Measurements from ENCODE around the gene DOCK1.

The DOCK1 gene

GRCh38 chr10:126928274-126928673 is 23.0 kb downstream of the DOCK1 start:
- no peak for DNase-seq (ENCODE audit: low spot score)
- no peak for TF ChIP-seq CTCF (IDR thresholded peaks at IDR 0.05; ENCODE audit: extremely low read depth, missing control alignments)

- no peak for TF ChIP-seq CTCF (IDR thresholded peaks at IDR 0.05; ENCODE audit: extremely low read depth, missing control alignments)
- no peak for DNase-seq (ENCODE audit: low spot score)
Measured at GRCh38 chr10:126929391-126929790, 24.2 kb downstream of the DOCK1 start.

- no peak for TF ChIP-seq CTCF (IDR thresholded peaks at IDR 0.05; ENCODE audit: extremely low read depth, missing control alignments)
- no peak for DNase-seq (ENCODE audit: low spot score)
Measured at GRCh38 chr10:126930131-126930882, 25.1 kb downstream of the DOCK1 start.

GRCh38 chr10:126930883-126931503 is 25.8 kb downstream of the DOCK1 start:
- no peak for TF ChIP-seq CTCF (IDR thresholded peaks at IDR 0.05; ENCODE audit: extremely low read depth, missing control alignments)
- DNase-seq (ENCODE audit: low spot score) = no peak

- TF ChIP-seq CTCF (IDR thresholded peaks at IDR 0.05; ENCODE audit: extremely low read depth, missing control alignments) = no peak
- DNase-seq (ENCODE audit: low spot score) = no peak
Measured at GRCh38 chr10:126931544-126931943, 26.3 kb downstream of the DOCK1 start.

- no peak for DNase-seq (ENCODE audit: low spot score)
- no peak for TF ChIP-seq CTCF (IDR thresholded peaks at IDR 0.05; ENCODE audit: extremely low read depth, missing control alignments)
Measured at GRCh38 chr10:126932516-126932915, 27.3 kb downstream of the DOCK1 start.

- TF ChIP-seq CTCF (IDR thresholded peaks at IDR 0.05; ENCODE audit: extremely low read depth, missing control alignments) = no peak
- no peak for DNase-seq (ENCODE audit: low spot score)
Measured at GRCh38 chr10:126933116-126933515, 27.9 kb downstream of the DOCK1 start.
